Activated CD4-positive, alpha-beta T cell treated with anti-CD3 and anti-CD28 coated beads for 36 hours (primary cell): ENCODE measurements around the gene CHMP2A. TPM values are rescaled to one million over a fixed set of nuclear protein-coding genes. Genes with fewer than 3 reads are reported as not detected.

Experiments
- ATAC-seq: fragments of 200-7000 bp; cut with Tn5 transposase; one replicate; pipeline ENCODE4 v1.10.0; 2021; ENCODE audit warnings: mild to moderate bottlenecking, moderate library complexity
- CTCF ChIA-PET: fragments of 350-600 bp; sonication (Branson Sonifier 250); formaldehyde crosslinking; loops from one replicate; lab custom pipeline; 2021; ENCODE audit warnings: antibody characterized with exemption; lab: Charles Lee
- POLR2A ChIA-PET: fragments of 350-600 bp; sonication (Branson Sonifier 250); formaldehyde crosslinking; loops from one replicate; lab custom pipeline; 2021; ENCODE audit warnings: antibody characterized with exemption, inconsistent platforms; lab: Charles Lee
- DNase-seq: peaks from one replicate; pipeline ENCODE4 v3.0.0-alpha.2; 2020
- H3K27ac Mint-ChIP-seq: one replicate; pipeline ENCODE4 v1.8.0; 2021; ENCODE audit warnings: mixed read lengths
- H3K27me3 Mint-ChIP-seq: one replicate; pipeline ENCODE4 v1.8.0; 2021; ENCODE audit warnings: mixed read lengths
- H3K36me3 Mint-ChIP-seq: one replicate; pipeline ENCODE4 v1.8.0; 2021; ENCODE audit warnings: low read depth, mixed read lengths
- H3K4me1 Mint-ChIP-seq: one replicate; pipeline ENCODE4 v1.8.0; 2021; ENCODE audit warnings: mixed read lengths
- H3K4me3 Mint-ChIP-seq: one replicate; pipeline ENCODE4 v1.8.0; 2021; ENCODE audit warnings: mild to moderate bottlenecking, moderate library complexity, mixed read lengths
- H3K9me3 Mint-ChIP-seq: one replicate; pipeline ENCODE4 v1.8.0; 2021; ENCODE audit warnings: low read depth, mixed read lengths
- intact Hi-C, 2 experiments: fragments of 100-400 bp; cut with DNase I in 1 of 2; cut with micrococcal nuclease in 1 of 2; formaldehyde crosslinking; loops; one replicate each; pipeline versions ENCODE4 v1.14.2 to v1.15.1; 2022 to 2024; cut with DNase I, micrococcal nuclease
- total RNA-seq, 2 experiments: library from RNA; stranded (reverse); gene quantifications; one replicate each; pipeline ENCODE4 v1.2.3, GENCODE V29; 2021

The CHMP2A gene
- 100 to 1,000 TPM; 101 to 107 TPM for total RNA-seq

DNA sequence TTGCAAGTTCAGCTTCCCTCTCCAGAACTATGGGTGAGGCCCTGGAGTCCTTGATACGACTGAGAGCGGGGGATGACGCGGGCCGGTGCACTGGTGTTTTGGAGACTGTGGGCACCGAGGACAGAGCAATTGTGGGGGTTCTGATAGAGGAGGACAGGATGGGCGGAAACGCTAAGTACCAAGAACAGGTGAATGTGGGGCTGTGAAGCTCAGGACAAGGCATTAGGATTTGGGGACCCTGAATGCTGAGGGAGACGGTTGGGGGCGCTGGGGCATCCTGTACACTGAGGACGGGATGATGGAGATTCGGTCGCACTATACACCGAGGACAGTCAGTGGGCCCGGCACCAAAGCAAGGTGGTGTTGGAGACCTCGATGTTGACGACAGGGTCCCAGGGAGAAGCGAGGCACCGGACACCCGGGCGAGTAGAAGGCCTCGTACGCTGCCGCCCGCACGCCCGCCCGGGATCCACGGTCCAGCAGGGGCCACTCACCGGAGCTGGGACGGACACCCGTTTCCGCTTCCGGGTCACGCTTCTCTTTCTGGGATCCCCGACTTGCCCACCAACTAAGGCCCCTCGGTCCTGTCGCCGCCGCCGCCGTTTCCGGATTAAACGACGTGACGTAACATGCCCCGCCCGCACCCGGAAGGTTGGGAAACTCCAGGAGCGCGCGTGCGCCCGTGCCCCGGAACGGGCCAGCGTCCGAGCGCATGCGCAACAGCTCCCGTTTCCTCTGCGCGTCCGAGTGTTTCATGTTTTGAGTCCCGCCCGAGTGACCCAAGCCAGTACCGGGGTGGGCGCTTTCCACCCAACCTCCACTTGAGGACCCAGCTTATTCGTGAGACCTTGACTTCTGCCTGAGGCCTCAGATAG is at the start of gene CHMP2A:
TSS of gene CHMP2A (minus strand) at position 612 of the 875 bp plus-strand sequence. CDS start 893 bp downstream, outside the sequence.
- Mint-ChIP-seq H3K4me1 (peaks cover 42% of the 10 kb centered on the region), H3K36me3 (peaks cover 78% of the 10 kb centered on the region), H3K27me3 (no peaks in the 10 kb centered on the region), H3K4me3 (peak within 1 kb of the TSS; percentile 92), H3K27ac (peak within 1 kb of the TSS; percentile 95), H3K9me3 (no peaks in the 10 kb centered on the region)
- peak; percentile 34 for ATAC-seq
- intact Hi-C loops = loop anchor here (1.0 kb wide), 4 partner anchors 9 to 88 kb away; partner anchors contain the start of genes TRIM28 (in 1 of the 2) and ZBTB45 (in 1 of the 2)
- ChIA-PET POLR2A (interaction anchor here (0.8 to 3.5 kb wide), 4 partner anchors 10 to 41 kb away, joined by 3 to 41 read pairs (median 6); partner anchors contain the start of gene TRIM28), CTCF (interaction anchor here (0.7 to 2.1 kb wide), 7 partner anchors 9 to 66 kb away, joined by 3 to 20 read pairs (median 5); partner anchors contain the start of genes TRIM28 and ZBTB45)
- peak; percentile 99 for DNase-seq

DNA sequence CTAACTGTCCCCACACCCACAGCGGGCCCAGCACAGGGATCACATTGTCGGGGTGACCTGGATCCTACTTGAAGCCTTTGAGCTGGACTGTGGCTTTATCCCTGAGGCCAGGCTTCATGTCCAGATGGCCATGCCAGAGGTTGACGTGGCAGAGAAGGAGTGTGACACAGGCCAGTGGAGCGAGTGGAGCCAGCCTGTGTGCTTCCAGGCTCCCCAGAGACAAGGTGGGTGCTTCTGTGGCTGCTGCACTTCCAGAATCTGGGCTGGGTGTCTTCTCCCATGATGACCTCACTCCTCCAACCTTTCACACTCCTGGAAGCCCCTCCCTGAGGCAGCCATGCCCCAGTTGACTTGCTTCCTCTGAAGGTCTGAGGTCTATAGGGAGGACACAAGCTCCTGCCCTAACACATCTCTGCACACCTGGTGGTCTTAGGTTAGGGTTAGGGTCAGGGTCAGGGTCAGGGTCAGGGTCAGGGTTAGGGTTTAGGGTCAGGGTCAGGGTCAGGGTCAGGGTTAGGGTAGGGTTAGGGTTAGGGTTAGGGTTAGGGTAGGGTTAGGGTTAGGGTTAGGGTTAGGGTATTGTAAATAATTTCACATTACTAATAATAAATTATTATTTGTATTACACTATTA is 31.3 kb upstream of the CHMP2A start:
- Mint-ChIP-seq H3K9me3 (no peaks in the 10 kb centered on the region), H3K36me3 (peaks cover 11% of the 10 kb centered on the region), H3K27me3 (no peaks in the 10 kb centered on the region), H3K4me1 (peaks cover 3% of the 10 kb centered on the region), H3K27ac (no peak overlapping the region), H3K4me3 (no peak overlapping the region)
- ATAC-seq (no peak), DNase-seq (no peak)
- ChIA-PET POLR2A (no interaction called here), CTCF (no interaction called here)
- intact Hi-C loops = no loop called here

DNA sequence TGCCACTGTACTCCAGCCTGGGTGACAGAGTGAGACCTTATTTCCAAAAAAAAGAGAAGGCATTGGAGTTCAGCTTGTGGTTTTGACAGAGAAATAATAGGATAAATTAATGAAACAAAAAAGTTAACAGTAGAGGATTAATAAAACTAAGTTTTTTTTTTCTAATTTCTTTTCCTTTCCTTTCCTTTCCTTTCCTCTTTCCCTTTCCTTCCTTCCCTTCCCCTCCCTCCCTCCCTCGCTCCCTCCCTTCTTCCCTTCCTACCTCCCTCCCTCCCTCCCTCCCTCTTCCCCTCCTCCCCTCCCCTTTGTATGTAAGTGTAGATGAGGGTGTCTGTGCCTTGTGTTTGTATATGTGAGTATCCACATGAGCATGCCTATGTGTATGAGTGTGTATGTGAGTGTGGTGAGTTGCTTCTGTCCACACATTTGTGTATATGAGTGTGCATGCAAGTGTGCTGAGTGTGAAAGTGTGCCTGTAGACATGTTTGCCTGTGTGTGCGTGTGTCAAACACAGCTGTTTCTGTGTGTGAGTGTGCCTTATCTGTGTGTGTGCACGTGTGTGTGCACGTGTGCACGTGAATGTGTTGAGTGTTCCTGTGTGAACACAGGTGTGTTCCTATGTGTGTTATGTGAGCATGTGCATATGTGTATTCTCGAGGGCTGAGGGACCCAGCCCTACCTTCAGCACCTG is 30.7 kb upstream of the CHMP2A start:
- Mint-ChIP-seq H3K27ac (no peak overlapping the region), H3K4me3 (no peak overlapping the region), H3K36me3 (peaks cover 13% of the 10 kb centered on the region), H3K9me3 (no peaks in the 10 kb centered on the region), H3K4me1 (peaks cover 8% of the 10 kb centered on the region), H3K27me3 (no peaks in the 10 kb centered on the region)
- ChIA-PET CTCF (no interaction called here), POLR2A (no interaction called here)
- intact Hi-C loops = no loop called here
- DNase-seq = no peak
- ATAC-seq = no peak

DNA sequence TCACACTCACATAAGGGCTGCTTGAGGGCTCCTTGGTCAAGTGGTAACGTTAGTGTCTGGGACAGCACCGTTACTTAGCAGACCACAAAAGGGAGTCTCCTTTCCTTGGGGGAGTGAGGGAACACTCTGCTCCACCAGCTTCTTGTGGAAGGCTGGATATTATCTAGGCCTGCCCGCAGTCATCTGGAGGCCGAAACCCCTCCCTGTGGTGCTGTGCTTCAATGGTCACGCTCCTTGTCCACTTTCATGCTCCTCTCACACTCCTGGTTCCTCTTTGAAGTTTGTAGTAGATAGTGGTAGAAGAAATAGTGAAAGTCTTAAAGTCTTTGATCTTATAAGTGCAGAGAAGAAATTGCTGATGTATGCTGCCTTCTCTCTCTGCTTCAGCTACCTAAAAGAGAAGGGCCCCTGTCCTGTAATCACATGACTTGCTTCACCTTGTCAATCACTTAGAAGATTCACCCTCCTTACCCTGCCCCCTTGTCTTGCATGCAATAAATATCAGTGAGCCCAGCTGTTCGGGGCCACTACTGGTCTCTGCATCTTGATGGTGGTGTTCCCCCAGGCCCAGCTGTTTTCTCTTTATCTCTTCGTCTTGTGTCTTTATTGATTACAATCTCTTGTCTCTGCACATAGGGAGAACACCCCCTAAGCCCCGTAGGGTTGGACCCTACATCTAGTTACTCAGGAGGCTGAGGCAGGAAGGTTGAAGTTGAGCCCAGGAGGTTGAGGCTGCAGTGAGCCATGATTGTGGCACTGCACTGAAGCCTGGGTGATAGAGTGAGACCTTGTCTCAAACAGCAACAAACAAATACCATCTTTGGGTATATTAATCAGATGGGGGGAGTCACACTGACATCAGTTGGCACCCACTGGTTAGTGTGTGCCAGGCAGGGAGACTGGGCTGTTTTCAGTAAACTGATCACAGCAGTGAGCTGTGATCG is 29.9 kb upstream of the CHMP2A start:
- CTCF ChIA-PET = interaction anchor here (2.2 kb wide), 1 partner anchor 65 kb away, joined by 10 read pairs; the partner anchor contains the start of gene ZBTB45
- Mint-ChIP-seq H3K9me3 (no peaks in the 10 kb centered on the region), H3K4me3 (no peak overlapping the region), H3K4me1 (peaks cover 8% of the 10 kb centered on the region), H3K27ac (no peak overlapping the region), H3K36me3 (peaks cover 13% of the 10 kb centered on the region), H3K27me3 (no peaks in the 10 kb centered on the region)
- ATAC-seq (no peak), DNase-seq (no peak)
- intact Hi-C loops = no loop called here
- POLR2A ChIA-PET = no interaction called here

DNA sequence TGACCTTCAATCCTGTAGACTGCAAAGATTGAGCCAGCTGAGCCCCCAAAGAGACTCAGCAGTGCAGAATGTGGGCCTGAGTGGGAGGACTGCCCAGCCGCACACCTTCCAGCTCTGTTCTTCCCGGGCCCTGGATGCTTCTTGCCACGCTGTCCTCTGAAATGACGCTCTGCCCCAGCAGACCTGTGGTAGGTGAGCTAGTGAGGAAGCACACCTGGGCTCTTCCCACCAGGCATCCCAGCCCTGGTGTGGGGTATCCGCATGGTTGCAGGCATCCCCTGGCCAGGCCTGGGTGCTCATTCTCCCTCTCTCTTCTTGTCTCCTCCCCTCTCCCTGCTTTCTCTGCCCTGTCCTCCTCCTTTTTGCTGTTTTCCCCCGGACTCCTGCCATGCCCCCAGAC is 28.1 kb upstream of the CHMP2A start:
- ATAC-seq = no peak
- peaks cover 25% of the 10 kb centered on the region for H3K4me1 Mint-ChIP-seq
- no peaks in the 10 kb centered on the region for H3K9me3 Mint-ChIP-seq
- DNase-seq = no peak
- H3K36me3 Mint-ChIP-seq = peaks cover 13% of the 10 kb centered on the region
- ChIA-PET CTCF (interaction anchor here (2.2 kb wide), 1 partner anchor 64 kb away, joined by 10 read pairs; the partner anchor contains the start of gene ZBTB45), POLR2A (no interaction called here)
- no peaks in the 10 kb centered on the region for H3K27me3 Mint-ChIP-seq
- no peak overlapping the region for H3K27ac Mint-ChIP-seq
- intact Hi-C loops = no loop called here
- H3K4me3 Mint-ChIP-seq = no peak overlapping the region

DNA sequence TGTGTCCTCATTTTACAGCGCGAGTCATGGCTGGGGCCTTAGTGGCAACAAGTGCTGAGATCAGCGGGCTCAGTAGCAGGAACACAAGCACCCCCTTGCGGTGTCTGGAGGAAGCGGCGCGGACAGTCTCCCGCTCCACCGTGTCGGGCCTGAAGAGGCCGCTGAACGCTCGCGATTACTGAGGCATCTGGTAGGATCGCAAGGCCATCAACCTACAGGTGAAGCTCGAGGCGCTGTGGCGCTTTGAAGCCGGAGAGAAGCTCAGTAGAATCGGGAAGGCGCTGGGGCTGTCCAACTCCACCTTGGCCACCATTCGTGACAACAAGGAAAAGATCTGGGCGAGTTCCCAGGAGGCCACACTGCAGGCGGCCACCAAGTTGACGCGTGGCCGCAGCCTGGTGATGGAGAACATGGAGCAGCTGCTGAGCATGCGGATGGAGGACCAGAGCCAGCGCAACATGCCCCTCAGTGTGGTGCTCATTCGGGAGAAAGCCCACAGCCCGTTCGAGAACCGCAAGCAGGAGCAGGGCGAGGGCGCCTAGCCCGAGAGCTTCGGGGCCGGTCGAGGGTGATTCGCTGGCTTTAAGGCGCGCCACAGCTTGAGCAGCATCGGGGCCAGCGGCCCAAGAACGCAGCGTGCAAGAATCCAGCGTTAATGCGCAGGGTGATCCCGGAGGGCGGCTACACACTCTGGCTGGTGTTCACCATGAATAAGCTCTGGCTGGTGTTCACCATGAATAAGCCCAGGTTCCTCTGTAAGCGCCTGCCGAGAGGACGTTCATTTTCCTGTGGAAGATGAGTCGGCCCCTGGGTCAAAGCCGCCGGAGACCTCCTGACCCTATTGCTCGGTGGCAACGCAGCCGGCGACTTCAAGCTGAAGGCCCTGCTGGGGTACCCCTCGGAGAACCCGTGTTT is 26.6 kb upstream of the CHMP2A start:
- Mint-ChIP-seq H3K4me3 (no peak overlapping the region), H3K4me1 (peaks cover 33% of the 10 kb centered on the region), H3K9me3 (no peaks in the 10 kb centered on the region), H3K27me3 (no peaks in the 10 kb centered on the region), H3K27ac (peak overlapping the region; percentile 84), H3K36me3 (peaks cover 13% of the 10 kb centered on the region)
- DNase-seq (peak; percentile 97), ATAC-seq (peak; percentile 95)
- intact Hi-C loops = loop anchor here (1.0 kb wide), 3 partner anchors 61 to 67 kb away; partner anchors contain the start of gene ZBTB45 (in 1 of the 2)
- ChIA-PET POLR2A (interaction anchor here (0.6 to 1.0 kb wide), 2 partner anchors 9 to 61 kb away, joined by 3 read pairs; no protein-coding TSS in a partner anchor), CTCF (interaction anchor here (0.6 to 4.7 kb wide), 12 partner anchors 9 to 347 kb away, joined by 3 to 78 read pairs (median 4); partner anchors contain the start of genes CHMP2A, ZBTB45 and ZNF132)

DNA sequence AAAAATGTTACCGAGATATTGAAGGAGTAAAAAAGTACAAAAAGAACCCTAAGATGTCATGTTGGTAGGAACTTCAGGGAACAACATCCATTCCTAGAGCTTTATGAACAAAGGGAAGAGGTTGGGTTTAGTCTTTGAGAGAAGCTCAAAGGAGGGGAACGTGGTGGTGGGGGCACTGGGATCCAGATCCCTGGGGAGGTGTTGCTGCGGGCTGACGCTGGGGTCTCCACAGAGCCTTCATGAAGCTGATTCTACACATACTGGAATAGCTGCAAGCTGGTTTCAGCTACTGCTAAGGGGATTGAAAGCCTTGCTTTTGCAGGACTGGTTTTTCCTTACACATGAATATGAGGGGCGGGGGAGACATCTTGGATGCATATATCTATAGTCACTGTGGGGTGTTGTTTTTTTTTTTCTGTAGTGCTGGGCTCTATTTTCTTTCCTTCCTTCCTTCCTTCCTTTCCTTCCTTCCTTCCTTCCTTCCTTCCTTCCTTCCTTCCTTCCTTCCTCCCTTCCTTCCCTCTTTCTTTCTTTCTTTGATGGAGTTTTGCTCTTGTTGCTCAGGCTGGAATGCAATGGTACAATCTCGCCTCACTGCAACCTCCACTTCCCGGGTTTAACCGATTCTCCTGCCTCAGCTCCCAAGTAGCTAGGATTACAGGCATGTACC is 24.7 kb upstream of the CHMP2A start:
- Mint-ChIP-seq H3K36me3 (peaks cover 13% of the 10 kb centered on the region), H3K4me1 (peaks cover 38% of the 10 kb centered on the region), H3K4me3 (no peak overlapping the region), H3K9me3 (no peaks in the 10 kb centered on the region), H3K27me3 (no peaks in the 10 kb centered on the region), H3K27ac (peak overlapping the region; percentile 48)
- ChIA-PET POLR2A (no interaction called here), CTCF (interaction anchor here (1.0 to 4.7 kb wide), 4 partner anchors 12 to 66 kb away, joined by 3 to 78 read pairs (median 8); partner anchors contain the start of gene ZBTB45)
- DNase-seq (no peak), ATAC-seq (no peak)
- intact Hi-C loops = no loop called here

DNA sequence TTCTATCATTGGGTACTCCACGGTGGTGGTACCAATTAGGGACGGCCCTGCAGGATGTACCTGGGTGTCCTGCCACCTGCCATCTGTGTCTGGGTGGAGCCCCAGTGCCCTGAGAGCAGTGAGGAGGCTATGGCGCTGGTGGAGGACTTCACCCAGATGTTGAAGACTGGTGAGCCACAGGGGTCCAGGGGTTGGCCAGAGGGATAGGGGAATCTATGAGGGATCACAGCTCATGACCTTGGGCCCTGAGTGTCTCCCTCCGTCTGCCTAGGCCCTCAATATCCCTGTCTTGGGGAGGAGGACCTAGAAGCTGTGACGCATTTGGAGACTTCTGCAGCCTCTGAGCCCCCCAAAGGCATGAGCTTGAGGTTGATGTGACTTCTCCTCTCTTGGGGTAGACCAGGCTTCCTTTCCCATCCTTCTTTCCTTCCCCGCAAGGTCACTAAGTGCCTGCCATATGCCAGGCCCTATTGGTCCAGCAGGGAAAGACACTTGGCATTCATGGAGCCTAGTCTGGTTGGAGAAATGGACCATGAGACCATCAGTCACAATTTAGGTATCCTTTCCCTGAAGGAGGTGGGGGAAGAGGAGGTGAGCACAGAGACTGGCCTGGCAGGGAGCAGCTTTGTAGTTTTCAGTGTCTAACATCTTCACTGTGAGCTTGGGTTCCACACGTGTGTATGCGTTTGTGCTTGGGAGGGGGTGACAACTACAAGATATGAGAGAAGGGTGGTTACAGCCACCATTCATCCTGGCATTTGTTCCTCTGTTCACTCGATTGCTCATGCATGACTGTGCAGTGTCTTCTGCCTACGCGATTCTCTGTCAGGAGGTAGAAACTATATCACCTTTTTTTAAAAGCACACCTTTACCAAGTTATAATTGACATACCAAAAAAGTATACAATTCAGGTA is 23.4 kb upstream of the CHMP2A start:
- peak; percentile 64 for DNase-seq
- intact Hi-C loops = no loop called here
- Mint-ChIP-seq H3K27ac (peak overlapping the region; percentile 48), H3K27me3 (no peaks in the 10 kb centered on the region), H3K36me3 (peaks cover 13% of the 10 kb centered on the region), H3K4me3 (peak overlapping the region; percentile 12), H3K9me3 (no peaks in the 10 kb centered on the region), H3K4me1 (peaks cover 47% of the 10 kb centered on the region)
- POLR2A ChIA-PET = interaction anchor here (0.6 to 0.7 kb wide), 2 partner anchors 18 to 59 kb away, joined by 3 to 5 read pairs; partner anchors contain the start of gene ZBTB45
- peak; percentile 31 for ATAC-seq
- CTCF ChIA-PET = interaction anchor here (4.7 kb wide), 1 partner anchor 58 kb away, joined by 78 read pairs; the partner anchor contains the start of gene ZBTB45
